OCI-M2 (cell line): ENCODE measurements around the gene PEX7.
"Not testable (repeated sequence)": the region's sequence is repeated elsewhere in the genome, so short reads cannot be mapped to it uniquely, and the experiment has no call there.

Experiments
- DNase-seq: peaks from one replicate; lab custom pipeline; 2025; ENCODE audit not compliant: unreplicated experiment; lab: John Stamatoyannopoulos, UW

PEX7 gene

DNA sequence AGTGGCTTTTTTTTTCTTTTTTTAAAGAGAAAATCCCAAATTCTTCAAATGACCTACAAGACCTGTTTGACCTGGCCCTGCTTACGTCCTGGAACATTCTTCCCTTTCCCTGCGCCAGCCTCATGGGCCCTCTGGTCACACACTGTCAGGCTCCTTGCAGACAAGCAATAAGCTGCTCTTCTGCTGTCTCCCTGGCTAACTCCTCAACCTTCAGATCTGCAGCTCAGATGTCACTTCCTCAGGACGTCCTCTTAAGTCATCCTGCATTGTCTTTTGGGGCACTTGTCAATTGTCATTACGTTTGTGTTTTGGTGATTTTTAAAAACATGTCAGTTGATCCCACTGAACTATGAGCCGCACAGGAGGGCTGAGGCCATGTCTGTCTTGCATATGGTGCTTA is 70.8 kb downstream of the PEX7 start:
- DNase-seq, result no peak

DNA sequence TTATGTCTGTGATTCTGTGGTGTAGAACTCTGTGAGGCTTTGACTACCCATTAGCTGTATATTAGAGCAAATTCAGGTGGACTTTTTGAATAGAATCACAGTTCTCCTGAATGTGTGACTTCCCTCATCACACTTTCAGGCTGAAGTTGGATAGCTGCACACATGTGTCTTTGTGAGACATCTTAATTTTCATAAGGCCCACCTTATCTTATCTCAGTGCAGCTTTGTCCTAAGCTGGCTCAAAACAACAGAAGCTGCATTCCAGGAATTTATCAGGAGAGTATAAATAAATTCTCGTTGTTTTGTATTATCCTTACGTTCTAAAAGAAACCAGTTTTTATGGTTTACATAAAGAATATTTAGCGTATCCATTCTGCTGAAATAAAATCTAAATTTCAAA is 73.5 kb downstream of the PEX7 start:
- no peak for DNase-seq

DNA sequence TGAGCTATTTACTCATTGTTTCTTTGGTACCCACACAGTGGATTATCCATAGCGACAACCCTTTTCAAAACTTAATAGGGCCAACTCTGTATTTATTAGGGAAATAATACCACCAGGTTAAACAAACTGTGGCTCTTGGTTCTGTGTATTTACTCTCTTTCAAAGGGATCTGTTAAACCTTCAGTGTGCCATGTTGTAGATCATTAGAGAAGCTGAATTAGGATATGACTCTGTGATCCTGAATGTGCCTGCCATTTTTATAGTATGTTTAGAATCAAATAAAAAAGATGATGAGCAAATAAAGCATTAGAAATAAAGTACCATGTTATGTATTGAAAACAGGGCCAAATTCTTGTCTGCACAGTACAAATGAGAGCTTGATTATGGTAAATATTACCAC is 74.7 kb downstream of the PEX7 start:
- DNase-seq, result no peak

DNA sequence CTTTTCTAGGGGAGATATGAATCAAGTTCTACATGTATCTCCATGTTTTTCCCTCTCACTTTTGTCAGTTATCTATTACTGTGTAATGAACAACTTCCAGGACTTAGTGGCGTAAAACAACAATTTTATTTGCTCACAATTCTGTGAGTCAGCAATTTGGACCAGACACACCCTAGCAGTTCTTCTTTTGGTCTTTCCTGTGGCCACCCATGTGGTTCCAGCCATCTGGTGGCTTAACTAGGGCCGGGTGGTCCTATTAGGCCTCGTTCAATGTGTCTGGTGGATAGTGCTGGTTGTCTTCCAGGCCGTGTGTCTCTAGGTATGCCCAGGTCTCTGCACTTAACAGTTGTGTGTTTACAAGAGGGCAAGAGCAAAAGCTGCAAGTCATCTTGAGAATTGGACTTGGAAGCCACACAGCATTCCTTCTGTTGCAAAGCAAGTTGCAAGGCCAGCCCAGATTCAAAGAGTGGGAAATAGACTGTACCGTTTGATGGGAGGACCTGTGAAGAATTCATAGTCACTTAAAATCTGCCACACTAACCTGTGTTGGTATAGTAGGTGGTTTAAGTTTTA is 78.9 kb downstream of the PEX7 start:
- DNase-seq, result no peak

DNA sequence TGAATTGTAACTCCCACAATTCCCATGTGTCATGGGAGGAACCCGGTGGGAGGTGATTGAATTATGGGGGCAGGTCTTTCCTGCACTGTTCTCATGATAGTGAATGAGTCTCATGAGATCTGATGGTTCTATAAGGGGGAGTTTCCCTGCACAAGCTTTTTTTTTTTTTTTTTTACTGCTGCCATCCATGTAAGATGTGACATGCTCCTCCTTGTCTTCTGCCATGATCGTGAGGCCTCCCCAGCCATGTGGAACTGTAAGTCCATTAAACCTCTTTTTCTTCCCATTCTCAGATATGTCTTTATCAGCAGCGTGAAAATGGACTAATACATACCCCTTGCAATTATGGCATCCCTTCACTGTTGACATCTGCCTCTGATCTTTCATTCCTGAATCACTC is 82.1 kb downstream of the PEX7 start:
- not testable (repeated sequence) for DNase-seq

DNA sequence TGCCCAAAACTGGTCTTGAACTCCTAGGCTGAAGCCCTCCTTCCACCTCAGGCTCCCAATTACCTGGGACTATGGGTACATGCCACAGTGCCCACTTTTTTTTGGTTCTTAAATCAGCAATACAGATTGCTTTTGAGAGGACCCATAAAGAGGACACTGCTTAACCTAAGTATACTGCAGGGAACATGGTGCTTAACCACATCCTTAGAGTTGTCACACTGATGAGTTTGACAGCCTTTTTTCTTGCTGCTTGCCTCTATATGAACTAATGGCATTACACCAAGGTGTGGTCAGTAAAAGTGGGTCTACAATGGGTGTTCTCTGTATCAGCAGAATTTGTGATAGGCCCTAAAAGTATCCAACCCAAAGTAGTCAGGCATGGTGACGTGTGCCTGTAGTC is 92.6 kb downstream of the PEX7 start:
- no peak for DNase-seq

DNA sequence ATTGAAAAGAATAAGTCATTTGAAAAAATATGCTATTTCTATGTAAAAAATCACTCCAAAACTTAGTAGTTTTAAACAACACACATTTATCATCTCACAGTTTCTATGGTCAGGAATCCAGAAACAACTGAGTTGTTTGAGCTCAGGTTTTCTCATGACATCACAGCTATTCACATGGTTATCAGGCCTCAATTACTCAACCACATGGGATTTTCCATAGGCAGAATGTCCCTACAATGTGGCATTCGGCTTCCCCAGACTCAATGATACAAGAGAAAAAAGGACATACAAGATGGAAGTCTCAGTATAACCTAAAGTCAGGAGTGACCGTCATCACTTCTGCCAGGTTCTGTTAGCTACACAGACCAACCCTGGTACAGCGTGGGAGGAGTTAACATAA is 96.3 kb downstream of the PEX7 start:
- no peak for DNase-seq

DNA sequence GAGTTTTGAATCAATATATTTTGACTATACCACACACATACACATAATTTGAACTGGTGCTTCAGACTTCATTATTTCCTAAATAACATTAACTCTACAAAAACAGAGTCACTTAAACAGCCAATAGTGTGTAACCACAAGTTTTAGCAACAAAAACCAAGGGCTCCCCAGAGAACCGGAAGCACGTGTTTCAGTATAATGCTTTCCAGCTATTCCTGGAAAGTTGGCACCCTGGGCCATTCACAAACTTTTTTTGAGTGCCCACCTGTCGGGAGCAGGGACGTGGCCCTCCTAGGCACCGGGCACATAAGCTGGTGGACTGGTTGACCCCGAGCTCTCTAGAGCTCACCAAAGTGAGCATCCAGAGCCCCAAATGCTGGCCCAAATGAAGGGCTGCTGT is 97.8 kb downstream of the PEX7 start:
- no peak for DNase-seq

DNA sequence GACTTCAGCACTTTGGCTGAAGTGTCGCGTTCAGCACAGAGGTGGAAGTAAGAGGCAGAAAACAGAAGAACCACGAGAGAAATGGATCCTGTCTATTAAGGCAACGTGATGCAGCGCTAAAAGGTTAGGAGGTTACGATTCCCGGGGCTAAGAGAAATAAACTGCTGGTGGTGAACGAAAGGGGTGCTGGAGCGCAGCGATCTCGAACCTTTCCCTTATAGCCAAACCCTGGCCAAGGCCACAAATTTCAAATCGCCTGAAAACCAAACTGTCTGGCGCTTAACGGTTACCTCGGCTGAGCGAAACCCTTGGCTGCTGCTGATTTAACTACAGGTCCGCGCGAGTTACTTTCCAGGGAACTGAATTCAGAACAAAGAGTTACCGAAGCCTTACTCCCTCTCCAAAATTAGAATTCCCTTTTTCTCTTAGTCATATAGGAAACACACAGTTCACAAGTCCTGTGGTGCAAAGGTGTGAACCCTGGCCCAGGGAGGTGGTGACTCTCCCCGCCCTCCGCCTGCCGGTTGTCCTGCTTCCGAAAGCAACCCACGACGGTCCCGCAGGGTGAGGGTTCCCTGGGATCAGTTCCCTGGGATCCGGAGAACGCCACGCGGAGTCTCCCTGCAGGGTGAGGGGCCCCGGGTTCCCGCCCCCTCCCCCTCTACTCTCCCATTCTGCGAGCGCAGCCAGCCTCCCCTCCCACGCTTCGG is 98.4 kb downstream of the PEX7 start:
- no peak for DNase-seq

DNA sequence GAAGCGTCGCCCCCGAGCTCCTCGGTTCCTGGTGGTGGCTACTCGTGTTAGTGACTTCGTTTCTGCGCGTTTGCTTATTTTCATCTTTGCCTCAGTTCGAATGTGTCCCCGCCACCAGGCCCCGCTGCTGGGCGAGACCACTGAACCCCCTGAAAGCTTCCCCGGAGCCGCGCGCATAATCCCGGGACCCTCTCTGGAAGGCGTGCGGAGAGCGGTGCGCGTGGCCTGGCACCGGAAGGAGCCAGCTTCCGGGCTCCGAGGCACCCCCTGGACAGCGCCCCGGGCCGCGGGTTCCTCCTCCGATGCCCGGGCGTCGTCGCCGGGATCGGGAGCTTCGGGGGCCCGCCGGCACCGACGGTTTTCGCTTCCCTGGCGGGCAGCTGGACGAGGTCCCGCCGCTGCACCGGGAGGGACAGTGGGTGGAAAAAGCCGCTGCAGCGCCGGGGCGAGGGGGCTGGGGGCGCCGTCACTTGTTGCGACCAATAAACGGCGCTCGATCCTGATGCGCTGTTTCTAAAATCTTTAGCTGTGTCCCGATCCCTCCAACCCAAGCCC is 99.1 kb downstream of the PEX7 start:
- no peak for DNase-seq

DNA sequence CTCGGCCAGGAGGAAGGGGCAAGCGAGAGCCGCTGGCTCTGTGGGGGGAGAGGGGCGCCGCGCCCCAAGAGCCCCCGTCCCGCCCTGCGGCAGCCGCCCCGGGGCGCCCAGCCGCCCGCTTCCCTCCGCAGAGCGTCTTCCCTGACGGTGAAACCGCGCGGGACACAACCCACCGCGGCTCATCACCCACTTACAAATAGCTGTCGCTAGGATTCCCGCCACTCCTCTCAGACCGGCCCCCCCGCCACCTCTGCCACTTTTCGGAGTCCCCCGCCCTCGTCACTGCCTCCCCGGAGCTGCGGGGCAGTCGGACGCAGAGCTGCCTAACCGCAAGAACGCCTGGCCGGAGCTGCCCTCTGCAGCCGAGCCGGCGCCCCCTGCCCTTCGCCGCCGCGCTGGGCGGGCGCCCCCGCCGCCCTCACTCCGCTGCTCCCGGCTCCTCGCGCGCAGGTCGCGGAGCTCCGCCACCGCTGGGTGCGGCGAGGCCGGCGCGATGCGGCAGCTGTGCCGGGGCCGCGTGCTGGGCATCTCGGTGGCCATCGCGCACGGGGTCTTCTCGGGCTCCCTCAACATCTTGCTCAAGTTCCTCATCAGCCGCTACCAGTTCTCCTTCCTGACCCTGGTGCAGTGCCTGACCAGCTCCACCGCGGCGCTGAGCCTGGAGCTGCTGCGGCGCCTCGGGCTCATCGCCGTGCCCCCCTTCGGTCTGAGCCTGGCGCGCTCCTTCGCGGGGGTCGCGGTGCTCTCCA is 99.7 kb downstream of the PEX7 start, which contains the start of gene SLC35D3:
TSS of gene SLC35D3 (plus strand) at position 366 of the 749 bp plus-strand sequence. CDS start at position 494, 128 bp downstream.
- DNase-seq, result no peak

DNA sequence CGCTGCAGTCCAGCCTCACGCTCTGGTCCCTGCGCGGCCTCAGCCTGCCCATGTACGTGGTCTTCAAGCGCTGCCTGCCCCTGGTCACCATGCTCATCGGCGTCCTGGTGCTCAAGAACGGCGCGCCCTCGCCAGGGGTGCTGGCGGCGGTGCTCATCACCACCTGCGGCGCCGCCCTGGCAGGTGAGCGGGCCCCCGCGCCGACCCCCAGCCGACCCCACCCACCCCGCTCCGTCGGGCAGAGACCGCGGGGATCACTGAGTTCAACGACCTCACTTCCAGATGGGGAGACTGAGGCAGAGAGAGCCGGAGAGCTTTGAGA is 100.3 kb downstream of the PEX7 start:
- no peak for DNase-seq

DNA sequence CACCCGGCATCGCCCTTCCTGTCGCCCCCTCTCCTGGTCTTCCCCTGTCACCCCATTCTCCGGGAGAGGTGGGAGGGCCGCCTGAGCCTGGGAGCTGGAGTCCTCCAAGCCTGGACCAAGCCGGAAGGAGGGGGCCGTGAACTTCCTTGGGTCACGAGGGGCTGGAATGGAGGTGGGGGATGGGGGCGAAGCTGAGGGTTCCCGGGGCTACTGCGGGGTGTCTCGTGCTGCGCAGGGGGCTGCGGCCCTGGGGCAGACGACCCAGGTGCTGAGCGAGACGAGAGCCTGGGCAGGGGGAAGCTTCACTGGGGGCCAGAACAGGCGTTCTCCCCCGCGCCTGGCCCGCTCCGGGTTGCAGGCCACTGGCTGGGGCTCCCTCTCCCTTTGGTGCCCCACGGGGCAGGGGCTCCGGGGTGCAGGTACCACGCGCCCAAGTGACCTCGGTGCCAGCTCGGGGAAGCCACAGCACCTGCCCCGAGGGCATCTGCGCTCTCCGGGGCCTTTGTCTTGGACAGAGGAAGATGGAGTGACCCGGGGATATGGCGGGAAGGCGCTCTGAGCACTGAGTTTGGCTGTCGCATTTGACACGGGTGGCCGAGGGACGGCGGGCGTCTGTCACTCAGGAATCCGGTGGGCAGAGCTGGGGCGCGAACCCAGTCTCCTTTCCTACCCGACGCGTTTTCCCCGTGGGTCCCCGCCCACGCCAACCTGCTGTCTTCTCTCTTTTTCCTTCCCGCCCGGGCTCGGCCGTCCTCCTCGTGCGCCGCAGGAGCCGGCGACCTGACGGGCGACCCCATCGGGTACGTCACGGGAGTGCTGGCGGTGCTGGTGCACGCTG is 100.9 kb downstream of the PEX7 start:
- no peak for DNase-seq

DNA sequence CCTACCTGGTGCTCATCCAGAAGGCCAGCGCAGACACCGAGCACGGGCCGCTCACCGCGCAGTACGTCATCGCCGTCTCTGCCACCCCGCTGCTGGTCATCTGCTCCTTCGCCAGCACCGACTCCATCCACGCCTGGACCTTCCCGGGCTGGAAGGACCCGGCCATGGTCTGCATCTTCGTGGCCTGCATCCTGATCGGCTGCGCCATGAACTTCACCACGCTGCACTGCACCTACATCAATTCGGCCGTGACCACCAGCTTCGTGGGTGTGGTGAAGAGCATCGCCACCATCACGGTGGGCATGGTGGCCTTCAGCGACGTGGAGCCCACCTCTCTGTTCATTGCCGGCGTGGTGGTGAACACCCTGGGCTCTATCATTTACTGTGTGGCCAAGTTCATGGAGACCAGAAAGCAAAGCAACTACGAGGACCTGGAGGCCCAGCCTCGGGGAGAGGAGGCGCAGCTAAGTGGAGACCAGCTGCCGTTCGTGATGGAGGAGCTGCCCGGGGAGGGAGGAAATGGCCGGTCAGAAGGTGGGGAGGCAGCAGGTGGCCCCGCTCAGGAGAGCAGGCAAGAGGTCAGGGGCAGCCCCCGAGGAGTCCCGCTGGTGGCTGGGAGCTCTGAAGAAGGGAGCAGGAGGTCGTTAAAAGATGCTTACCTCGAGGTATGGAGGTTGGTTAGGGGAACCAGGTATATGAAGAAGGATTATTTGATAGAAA is 101.7 kb downstream of the PEX7 start:
- DNase-seq, result no peak

DNA sequence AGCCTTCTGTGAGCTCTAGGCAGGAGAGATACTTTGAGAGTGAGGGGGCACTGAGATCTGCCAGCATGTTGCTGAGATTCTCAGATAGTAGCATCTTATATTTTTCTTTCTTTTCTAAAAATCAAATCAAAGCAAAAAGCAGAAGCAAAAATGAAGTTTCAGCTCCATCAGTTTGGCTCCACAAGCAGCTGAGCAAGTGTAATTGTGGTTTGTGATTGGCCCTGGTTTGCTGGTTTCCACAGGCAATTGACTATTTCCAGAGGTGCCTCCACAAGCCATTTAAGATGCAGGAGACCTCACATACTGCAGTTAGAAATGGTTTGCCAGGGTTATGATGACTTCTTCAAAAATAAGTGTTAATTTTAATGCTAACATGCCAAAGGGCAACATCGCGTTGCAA is 104.0 kb downstream of the PEX7 start:
- no peak for DNase-seq

DNA sequence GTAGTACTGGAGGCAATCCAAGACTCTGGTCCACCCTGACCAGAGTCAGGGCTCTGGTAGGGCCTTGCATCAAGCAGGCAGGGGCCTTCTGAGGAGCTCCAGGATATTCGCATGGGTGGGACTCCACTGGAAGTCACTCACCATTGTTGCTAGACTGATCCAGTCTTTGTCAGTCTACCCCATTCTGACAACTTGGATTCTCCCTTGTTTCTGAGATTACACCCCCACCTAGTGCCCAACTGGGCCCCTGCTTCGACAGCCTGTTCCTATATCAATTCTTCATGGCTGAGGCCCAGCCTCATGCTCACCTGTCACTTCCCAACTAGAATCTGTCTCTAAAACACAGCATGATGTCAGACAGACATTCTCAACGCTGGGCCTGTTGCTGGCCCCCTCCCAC is 104.9 kb downstream of the PEX7 start:
- no peak for DNase-seq

DNA sequence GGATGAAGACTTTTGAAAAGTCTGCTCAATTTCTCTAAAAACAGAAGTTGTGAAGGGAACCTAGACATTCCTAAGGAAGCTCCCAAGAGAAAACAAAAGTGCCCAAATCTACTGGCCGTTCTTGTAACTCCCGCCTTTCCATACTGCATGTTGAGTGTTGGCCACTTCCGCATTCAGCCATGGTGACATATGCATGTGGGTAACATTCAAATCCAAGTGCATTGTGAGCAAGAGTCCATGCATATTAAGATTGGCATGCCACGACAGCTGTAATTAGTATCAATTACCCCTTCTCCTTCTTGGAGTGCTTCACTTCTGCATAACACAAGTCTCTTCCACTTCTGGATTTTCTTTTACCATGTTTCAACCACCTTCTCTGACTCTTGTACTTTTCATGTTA is 108.1 kb downstream of the PEX7 start:
- no peak for DNase-seq

DNA sequence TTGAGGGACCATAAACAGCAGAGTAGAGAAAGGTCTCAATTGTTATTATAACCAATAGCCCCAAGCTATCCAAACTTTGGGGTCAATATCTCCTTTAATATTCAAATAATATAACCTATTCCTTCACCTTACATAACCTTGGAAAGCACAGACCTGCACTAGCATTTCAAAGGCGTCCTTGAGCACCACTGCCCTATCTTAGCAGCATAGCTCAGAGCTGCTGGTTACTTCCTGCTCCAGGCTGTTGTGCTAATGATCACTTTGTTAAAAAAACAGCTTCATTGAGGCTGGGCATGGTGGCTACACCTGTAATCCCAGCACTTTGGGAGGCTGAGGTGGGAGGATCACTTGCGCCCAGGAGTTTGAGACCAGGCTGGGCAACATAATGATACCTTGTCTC is 110.2 kb downstream of the PEX7 start:
- no peak for DNase-seq

DNA sequence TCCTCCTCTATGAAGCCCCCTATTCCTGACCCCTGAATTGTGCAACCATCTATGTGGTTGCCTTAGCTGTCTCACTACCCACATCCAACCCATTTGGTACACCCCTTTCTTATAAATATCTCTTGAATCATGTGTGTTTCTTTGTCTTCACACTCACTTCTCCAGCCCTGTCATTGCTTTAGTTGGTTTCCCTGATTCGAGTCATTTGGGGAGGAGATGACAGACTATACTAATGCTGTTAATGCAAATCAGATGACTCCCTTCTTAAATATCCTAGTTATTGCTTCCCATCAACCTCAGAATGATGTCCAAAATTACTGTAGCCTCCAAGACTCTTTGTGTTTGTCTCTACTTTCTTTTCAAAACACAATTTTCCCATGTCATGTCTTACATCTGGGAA is 122.7 kb downstream of the PEX7 start:
- DNase-seq, result no peak

DNA sequence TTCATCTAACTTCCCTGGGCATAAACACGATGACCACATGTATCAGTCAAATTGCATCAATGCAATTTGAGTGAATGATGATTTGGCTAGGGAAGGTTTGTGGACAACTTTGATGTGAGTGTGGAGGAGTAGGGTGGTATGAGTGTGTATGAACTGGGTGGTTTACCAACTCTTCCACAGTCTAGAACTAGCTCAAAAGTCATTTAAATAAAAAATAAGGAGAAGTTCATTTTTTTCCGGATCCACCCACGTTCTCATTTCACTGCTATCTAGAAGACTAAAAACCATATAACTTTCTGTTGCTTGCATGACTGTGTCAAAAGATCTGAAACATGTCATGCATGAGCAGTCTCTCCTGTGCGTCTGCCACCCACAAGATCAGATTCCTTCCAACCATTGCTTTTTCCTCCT is 123.3 kb downstream of the PEX7 start:
- no peak for DNase-seq

DNA sequence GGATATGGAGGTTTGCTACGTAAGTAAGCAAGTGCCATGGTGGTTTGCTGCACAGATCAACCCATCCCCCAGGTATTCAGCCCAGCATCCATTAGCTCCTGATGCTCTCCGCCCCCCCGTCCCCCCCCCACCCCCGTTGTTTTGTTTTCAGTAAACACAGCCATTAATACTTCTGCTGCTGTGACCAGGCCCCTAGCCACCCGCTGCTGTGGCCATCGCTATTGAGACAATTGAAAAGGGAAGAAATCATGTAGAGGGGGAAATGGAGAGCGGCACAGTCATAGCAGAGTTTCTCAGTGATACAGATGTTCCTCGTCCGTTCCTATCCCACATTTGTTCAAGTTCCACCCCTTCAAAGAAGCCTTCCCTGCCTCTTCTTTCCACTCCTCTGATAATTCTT is 124.6 kb downstream of the PEX7 start:
- DNase-seq, result no peak
